HG02588 (cell line): Measurements from ENCODE around the gene TYRP1.

Experiments used
- ATAC-seq: cut with Tn5 transposase; IDR thresholded peaks from one replicate; pipeline ENCODE4 v1.9.1; 2021; ENCODE audit warnings: mild to moderate bottlenecking, moderate library complexity; ENCODE audit not compliant: unreplicated experiment

TYRP1 gene

GRCh38 chr9:12696931-12697622 lies 3.9 kb downstream of the TYRP1 start:
- no peak for ATAC-seq

GRCh38 chr9:12697719-12698118 lies 4.5 kb downstream of the TYRP1 start:
- ATAC-seq = no peak

DNA sequence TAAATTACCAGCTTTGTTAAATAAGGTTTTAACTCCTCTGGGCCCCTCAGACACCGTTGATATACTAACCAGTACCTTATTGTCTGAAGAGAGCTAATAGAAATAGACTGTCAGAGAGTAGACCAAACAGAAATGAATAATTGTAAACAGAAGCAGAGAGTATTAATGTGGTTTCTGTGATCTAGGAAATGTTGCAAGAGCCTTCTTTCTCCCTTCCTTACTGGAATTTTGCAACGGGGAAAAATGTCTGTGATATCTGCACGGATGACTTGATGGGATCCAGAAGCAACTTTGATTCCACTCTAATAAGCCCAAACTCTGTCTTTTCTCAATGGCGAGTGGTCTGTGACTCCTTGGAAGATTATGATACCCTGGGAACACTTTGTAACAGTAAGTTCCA lies 5.1 kb downstream of the TYRP1 start:
- ATAC-seq = no peak

DNA sequence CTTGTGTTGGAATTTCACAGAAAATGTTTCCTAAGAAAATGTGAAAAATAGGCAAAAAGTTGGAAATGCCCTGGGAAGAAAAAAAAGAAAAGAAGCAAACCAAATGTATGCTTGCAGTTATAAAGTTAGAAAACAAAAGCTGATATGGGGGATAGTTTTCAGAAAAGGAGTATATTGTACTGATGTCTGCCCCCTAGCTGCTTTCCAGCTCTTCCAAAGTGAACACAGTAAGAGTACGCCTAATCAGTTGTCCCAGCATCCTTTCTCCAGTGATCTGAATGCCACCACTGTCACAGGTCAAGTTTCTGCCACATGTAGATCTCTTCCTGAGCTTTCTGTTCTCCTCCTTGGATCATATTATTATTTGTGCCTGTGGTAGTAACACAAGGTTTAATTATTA lies 5.8 kb downstream of the TYRP1 start:
- ATAC-seq = no peak

DNA sequence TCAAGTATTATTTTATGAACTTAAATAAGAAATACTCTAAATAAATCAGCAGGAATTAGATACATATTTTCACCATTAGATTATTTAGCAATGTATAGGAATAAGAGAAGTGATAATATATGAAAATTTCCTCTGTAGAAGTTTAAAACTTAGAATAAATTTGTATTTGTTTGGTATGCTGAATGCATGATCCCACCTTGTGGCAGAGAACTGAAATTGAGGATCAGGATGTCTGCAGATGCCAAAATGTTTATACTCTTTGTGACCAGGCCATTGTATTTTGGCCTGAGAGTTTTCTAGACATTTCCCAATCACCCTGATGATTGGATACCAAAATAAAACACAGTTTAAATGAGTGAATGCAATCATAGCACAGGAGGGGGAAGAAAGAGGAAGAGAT lies 6.3 kb downstream of the TYRP1 start:
- no peak for ATAC-seq

- ATAC-seq = no peak
These were observed 7.9 kb downstream of the TYRP1 start for GRCh38 chr9:12701126-12701525.

DNA sequence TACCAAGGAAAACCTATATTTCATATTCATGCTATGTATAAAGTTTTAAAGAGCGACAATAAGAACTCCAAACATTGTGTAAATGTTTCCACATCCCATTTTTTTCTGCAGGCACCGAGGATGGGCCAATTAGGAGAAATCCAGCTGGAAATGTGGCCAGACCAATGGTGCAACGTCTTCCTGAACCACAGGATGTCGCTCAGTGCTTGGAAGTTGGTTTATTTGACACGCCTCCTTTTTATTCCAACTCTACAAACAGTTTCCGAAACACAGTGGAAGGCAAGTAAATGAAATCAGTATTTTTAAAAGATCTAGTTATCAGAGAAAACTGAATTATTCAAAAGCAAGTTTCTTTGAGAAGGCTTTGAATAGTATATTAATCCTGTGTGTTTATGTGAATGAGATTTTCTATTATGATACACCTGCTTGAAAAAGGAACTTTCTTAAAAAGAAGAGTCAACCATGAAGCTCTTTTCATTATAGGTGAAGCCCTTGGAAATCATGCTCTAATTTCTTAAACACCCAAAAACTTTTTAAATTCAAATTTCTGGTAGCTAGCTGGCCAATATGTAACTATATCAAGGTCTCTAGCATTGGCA lies 9.1 kb downstream of the TYRP1 start:
- no peak for ATAC-seq

GRCh38 chr9:12703996-12704395 lies 10.8 kb downstream of the TYRP1 start:
- no peak for ATAC-seq

DNA sequence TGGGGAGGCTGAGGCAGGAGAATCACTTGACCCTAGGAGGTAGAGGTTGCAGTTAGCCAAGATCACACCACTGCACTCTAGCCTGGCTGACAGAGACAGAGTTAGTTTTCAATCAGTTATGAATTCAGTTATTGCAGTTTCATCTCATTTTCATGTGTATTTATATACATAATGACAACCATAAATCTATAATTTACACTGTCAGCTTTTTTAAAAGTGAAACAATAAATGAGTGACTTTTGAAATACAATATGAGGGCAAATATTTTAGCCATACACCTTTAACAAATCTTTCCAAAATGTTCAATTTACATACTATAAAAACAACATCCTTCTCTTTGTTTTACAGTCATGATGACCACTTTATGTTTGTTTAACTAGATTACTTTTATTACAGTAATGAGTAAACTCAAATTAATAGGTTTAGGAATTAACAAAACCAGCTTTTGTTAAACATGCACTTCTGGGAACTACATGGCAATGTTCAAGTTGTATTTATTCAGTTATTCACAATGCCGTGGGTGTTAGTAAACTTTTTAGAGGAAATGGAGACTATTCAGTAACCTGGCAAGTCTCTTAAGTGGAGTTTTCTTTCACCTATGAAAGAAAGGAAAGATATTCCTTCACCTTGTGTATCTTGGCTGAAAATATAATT lies 12.7 kb downstream of the TYRP1 start:
- ATAC-seq = no peak

DNA sequence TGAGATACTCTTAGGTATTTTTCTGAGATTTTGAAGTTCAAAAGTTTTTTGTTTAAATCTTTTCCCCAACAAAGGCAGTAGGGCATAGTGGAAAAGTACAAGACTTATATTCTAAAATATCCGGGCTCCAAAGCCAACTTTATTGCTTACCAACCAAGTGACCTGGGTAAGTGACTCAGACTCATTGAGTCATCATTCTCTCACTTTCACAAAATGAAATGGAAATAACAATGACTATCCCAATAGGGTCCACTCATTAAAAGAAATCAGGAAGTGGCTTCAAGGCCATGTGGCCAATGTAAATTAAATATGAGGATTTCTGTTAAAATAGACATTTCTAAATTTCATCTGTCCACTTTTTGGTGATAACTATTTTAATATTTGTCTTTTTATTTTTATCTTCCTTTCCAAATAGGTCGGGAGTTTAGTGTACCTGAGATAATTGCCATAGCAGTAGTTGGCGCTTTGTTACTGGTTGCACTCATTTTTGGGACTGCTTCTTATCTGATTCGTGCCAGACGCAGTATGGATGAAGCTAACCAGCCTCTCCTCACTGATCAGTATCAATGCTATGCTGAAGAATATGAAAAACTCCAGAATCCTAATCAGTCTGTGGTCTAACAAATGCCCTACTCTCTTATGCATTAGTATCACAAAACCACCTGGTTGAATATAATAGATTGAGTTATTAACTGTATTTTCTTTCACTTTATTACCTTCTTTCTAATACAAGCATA lies 15.5 kb downstream of the TYRP1 start:
- no peak for ATAC-seq

GRCh38 chr9:12712532-12712931 lies 19.3 kb downstream of the TYRP1 start:
- no peak for ATAC-seq

DNA sequence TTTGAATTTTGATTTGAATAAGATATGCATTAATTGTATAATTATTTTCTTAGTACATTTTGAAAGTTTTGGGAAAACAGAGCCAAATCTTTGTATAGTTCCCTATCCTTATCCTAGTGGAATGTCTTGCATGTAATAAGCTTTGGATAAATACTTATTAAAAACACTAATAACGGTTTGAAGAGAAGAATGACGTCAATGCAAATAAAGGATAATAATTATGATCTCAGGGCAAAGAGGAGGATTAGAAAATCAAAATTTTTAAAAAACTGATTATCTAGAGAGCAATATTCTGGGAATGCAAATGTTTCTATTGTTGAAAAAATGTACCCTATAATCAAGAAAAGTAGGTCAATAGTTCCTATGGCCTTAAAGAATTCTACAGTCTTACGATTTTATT lies 22.1 kb downstream of the TYRP1 start:
- ATAC-seq = no peak

DNA sequence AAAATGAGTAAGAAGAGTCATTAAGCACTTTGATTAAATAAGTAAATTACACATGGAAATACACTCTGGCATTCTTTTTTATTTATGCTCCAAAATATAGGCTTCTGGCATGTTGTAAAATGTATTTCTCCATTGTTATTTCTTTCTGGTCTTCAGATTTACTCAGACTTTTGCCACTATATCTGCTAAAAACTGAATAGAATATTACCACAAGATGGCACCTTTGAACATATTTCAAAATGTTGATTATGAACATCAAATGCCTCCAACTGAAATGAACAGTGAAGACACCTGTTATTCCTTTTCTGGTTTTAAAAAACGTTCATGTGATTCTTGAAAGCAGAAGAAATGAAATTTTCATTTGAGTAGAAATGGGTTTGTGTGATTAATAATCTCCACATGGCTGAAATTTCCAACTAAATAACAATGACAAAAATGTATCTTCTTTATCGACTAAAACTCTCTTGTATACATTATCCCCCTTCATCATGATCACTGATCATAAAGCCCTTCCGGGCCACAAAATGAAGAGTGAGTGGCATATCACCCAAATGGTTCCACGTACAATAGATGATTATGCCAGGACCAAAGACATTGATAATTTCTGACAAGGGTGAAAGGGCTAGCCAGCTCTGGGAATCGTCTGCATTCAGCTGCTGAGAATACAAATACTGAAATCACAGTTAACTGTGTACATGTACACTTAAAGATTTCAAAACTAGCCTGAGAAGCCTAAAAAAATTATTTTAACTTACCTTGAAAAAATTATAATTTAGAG lies 23.8 kb downstream of the TYRP1 start:
- ATAC-seq = no peak

- ATAC-seq = no peak
These were observed 24.7 kb downstream of the TYRP1 start for GRCh38 chr9:12717907-12718306.

- ATAC-seq = no peak
These were observed 25.4 kb downstream of the TYRP1 start for GRCh38 chr9:12718482-12719026.

DNA sequence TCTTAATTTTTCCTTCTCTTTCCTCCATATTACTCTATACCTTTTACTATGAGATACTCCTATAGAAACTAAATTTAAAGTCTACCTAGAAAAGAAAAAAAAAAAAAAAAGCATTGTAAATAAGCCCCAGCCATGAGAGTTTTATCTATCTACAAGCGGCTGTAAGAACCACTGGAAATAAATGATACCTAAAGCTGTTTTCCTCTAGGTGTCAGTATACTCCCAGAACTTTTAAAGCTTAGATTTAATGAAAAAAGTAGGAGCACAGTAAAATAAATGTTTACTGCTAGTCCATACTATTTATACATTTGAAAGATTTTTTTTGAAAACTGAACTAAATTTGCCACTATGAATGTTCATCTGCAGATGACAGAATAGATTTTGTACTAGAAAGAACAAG lies 26.2 kb downstream of the TYRP1 start:
- ATAC-seq = no peak

DNA sequence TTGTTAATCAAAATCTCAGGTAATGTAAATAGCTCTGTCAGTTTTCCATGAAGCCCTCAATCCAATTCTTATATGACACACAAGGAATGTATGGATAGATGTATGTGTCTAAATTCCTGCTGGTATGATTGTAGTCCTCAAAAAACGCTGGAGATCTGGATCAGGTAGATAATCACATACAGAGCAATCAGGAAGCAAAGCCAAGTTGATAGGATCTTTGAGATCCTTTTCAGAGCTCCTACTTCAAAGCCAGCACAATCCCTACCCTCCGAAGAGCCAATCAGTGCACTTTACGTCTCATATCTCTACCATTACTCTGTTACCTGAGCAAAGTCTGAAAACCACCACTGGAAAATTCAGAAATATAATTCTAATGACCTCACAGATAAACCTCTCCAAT lies 27.4 kb downstream of the TYRP1 start:
- no peak for ATAC-seq

DNA sequence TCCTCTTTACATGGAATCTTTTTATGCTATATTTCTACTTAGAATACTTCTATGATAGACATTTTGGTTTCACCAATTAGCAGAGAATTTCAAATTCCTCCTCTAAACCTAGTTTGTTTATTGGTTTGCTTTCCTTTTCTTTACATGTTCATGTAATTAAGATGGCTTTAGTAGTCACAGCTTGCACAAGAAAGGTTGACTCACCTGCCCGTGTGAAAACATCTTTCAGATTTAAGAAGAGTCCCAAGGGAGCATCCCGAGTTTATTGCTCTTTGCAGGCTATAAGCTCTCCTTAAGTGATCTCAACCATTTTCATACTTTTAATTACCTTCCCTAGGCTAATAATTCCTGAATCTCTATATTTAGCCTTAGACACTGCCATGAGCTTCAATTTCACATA lies 28.9 kb downstream of the TYRP1 start:
- ATAC-seq = no peak

GRCh38 chr9:12723409-12724028 lies 30.3 kb downstream of the TYRP1 start:
- ATAC-seq = no peak

- no peak for ATAC-seq
These were observed 33.6 kb downstream of the TYRP1 start for GRCh38 chr9:12726795-12727194.
